Measurements from ENCODE around the gene PNCK.

PNCK gene

GRCh38 chrX:153662266-153662665 is 11.3 kb downstream of the PNCK start:
- DNase-seq (ENCODE audit: low read depth in 2 of 2): peak; percentile 20 to 33

- DNase-seq (ENCODE audit: low read depth in 2 of 2): no peak
Measured at GRCh38 chrX:153659268-153659667, 14.3 kb downstream of the PNCK start.

GRCh38 chrX:153657161-153657560 is 16.5 kb downstream of the PNCK start:
- DNase-seq (ENCODE audit: low read depth in 2 of 2): no peak

DNA sequence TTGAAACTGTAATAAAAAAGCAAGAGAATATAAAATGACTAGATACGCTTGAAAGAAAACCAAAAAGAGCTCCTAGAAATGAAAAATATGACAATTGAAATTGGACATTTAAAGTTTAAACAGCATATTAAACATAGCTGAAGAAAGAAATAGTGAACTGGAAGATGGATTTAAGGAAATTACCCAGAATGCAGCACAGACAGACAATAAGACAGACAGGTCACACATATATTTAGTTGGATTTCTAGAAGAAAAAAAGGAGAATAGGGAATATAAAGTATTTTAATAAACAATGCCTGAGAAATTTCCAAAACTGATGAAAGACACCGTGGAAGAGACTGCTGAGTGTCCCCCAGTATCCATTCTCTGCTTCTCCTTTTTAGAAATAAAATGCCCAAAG is 20.1 kb downstream of the PNCK start:
- no peak for DNase-seq (ENCODE audit: low read depth in 2 of 2)

GRCh38 chrX:153651540-153652079 is 22.0 kb downstream of the PNCK start:
- no peak for DNase-seq (ENCODE audit: low read depth in 2 of 2)

- DNase-seq (ENCODE audit: low read depth in 2 of 2): no peak
Measured at GRCh38 chrX:153650959-153651358, 22.7 kb downstream of the PNCK start.

GRCh38 chrX:153649915-153650782 is 23.5 kb downstream of the PNCK start:
- no peak for DNase-seq (ENCODE audit: low read depth in 2 of 2)

GRCh38 chrX:153649178-153649914 is 24.3 kb downstream of the PNCK start:
- DNase-seq (ENCODE audit: low read depth in 2 of 2): no peak

DNA sequence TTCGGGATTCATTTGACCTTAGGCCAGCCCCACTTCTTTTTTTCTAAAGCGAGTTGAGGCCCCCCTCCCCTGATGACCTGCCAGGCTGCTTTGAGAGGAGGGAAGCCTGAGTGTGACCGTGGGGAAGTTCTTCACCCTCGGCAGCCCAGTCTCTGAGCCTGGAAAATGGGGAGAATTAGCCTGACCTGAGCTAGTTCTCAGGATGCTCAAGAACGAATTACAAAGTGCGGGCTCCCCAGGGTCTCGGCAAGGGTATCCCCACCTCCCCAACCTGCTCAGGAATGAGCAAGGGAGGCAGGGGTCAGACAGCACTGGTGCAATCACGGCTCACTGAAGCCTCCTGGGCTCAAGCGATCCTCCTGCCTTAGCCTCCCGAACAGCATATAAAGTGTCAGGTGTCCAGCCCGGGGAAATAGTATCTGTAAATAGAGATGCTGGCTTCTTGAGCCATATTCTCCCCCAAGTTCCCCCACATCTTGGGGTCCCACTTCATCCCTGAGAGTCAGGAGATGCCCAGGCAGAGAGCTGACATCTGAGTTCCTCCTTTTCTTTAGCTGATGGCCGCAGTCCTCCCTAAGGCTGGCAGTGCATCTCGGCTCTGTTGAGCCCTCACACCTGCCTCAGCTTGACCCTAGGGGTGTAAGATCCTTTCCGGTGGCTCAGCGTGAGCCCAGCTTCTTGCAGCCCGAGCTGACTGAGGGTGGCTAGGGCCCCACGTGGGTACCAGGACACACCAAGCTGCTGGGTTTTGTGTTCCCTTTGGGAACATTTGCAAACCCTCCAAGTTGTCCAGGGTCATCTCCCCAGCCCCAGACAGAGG is 25.0 kb downstream of the PNCK start:
- DNase-seq (ENCODE audit: low read depth in 2 of 2): no peak

DNA sequence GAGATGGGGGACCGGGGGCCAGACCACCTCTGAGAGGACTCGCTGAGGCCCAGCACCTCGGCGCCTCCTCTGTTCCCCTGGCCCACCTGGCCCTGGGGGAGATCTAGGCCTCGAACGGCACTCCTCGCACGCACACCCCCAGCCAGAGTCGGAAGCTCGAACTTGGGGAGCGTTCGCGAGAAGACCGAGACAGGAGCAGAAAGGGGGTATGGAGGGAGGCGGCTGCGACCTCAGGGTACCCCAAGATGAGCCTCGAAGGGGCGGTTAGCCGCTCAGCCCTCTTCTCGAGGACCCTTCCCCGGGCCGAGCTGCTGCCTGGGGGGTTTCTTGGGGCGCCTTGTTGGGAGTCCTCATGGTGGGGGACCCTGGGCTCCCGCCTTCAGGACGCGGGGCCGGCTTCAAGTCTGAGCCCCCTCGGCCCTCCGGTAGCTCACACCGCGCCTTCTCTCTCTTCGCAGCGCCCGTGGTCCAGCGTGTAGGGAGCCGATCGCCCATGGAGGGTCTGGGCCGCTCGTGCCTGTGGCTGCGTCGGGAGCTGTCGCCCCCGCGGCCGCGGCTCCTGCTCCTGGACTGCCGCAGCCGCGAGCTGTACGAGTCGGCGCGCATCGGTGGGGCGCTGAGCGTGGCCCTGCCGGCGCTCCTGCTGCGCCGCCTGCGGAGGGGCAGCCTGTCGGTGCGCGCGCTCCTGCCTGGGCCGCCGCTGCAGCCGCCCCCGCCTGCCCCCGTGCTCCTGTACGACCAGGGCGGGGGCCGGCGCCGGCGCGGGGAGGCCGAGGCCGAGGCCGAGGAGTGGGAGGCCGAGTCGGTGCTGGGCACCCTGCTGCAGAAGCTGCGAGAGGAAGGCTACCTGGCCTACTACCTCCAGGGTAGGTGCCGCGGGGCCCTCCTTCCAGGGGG is 25.9 kb downstream of the PNCK start:
- DNase-seq (ENCODE audit: low read depth in 2 of 2): no peak

GRCh38 chrX:153646620-153647373 is 26.8 kb downstream of the PNCK start, which contains the start of gene DUSP9:
Gene DUSP9, plus strand, starts transcription at chrX:153647203. Its CDS starts 751 bp downstream, at chrX:153647954.
- no peak for DNase-seq (ENCODE audit: low read depth in 2 of 2)

DNA sequence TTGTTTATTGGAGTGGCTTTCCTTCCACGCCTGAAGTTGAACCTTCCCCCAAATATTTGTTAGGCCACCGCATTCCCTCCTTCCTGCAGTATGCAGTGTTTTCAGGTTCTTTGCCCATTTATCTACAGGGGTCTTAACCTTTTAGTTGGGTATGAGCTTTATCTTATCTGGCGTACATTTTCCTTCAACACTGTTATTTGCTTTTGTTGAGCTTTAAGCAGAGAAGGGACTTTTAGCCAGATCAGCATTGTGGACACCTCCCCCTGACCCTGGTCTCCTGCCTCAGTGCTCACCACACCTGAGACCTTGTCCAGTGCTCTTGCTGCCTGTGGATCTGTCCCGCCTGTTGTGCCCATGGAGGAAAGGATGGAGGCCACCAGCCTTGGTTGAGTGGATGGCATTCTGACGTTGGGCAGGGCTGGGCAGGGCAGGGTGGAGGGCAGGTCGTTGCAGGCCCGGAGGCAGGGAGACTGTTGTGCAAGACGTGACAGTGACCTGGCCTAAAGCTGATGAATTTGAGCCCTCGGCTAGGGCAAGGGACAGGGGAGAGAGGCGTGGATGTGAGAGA is 27.6 kb downstream of the PNCK start:
- DNase-seq (ENCODE audit: low read depth in 2 of 2): no peak

DNA sequence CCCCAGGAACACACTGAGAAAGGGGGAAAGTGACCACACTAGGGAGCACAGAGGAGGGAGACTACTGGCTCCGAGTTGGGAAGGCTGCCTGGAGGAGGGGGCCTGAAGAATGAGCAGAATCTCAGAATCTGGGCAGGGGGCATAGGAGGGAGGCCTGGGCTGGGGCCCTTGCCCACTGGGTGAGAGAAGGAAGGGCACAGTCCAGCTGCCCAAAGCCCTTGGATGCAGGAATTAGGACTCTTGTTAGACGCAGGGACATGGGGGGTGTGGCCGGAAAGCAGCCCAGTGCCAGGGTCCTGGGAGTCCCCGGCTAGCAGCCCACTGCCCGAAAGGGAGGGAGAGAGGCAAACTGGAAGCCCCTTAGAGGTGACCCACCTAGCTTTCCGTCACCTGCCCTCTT is 28.5 kb downstream of the PNCK start:
- DNase-seq (ENCODE audit: low read depth in 2 of 2): no peak

DNA sequence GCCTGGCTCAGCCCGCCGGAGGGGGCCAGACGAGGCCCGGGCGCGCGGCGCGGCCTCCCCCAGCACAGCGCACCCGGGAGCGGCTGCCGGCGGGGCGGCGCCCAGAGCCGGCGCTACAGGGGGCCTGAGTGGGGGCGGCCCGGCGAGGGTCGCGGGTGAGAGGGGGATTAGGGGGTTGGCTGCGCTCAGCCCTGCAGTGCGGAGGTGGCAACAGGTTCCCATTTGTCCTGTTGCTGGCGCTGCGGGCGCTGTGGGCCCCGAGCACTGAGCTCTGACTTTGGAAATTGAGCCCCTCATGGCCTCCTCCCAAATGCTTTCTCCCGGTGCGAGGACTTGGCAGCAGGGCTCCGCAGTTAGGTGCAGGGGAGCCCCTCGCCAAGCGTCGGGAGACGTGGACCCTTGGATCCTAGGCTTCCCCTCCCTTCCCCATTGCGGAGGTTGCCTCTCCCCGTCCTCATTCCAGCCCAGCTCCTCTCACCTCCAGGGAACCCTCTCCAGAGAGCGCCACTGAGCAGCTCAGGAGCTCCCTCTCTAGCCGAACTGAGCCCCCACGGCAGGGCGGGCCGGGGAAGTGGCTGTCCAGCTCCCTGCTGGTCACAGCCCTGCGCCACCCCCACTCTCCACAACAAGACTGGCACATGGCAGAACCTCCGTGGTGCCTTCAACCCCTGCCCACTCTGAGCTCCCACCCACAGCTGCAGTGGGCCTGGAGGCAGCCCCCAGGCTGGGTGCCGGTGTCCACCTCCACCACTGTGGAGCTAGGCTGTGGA is 29.1 kb downstream of the PNCK start:
- no peak for DNase-seq (ENCODE audit: low read depth in 2 of 2)

GRCh38 chrX:153643431-153644351 is 29.9 kb downstream of the PNCK start:
- DNase-seq (ENCODE audit: low read depth in 2 of 2): no peak

- no peak for DNase-seq (ENCODE audit: low read depth in 2 of 2)
Measured at GRCh38 chrX:153642655-153643430, 30.8 kb downstream of the PNCK start.

DNA sequence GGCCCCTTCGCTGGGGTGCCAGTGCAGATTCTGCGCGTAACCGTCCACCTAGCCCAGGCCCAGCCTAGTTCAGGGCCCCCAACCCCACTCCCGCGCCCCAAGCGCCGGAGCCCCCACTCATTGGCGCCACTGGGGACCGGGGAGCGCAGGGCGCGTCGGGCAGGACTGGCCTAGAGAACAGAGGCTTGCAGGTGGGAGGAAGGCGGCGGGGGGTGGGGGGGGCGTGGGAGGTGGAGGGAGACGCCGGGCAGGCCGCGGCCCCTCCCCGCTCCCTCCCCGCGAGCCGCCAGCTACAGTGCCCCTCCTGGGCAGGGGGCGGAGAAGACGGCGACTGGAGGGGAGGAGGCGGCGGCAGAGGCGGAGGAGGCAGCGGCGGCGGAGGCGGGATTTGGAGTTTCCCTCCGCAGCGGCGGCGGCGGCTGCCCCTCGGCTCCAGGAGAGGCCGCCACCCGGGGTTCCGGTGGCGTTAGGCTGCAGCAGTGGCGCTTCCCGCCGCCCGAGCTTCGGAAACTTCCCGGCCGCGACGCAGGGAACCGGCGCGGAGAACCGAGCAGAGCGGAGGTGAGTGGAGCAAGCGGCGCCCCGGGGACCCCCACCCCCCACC is 31.5 kb downstream of the PNCK start:
- peak in 1 of 2 donors; percentile 20 for DNase-seq (ENCODE audit: low read depth in 2 of 2)
